NCI-H128 (cell line): ENCODE results near the gene SH3RF3.

Experiments
- DNase-seq: peaks from one replicate; lab custom pipeline; 2025; ENCODE audit not compliant: unreplicated experiment; lab: John Stamatoyannopoulos, UW

Gene SH3RF3

DNA sequence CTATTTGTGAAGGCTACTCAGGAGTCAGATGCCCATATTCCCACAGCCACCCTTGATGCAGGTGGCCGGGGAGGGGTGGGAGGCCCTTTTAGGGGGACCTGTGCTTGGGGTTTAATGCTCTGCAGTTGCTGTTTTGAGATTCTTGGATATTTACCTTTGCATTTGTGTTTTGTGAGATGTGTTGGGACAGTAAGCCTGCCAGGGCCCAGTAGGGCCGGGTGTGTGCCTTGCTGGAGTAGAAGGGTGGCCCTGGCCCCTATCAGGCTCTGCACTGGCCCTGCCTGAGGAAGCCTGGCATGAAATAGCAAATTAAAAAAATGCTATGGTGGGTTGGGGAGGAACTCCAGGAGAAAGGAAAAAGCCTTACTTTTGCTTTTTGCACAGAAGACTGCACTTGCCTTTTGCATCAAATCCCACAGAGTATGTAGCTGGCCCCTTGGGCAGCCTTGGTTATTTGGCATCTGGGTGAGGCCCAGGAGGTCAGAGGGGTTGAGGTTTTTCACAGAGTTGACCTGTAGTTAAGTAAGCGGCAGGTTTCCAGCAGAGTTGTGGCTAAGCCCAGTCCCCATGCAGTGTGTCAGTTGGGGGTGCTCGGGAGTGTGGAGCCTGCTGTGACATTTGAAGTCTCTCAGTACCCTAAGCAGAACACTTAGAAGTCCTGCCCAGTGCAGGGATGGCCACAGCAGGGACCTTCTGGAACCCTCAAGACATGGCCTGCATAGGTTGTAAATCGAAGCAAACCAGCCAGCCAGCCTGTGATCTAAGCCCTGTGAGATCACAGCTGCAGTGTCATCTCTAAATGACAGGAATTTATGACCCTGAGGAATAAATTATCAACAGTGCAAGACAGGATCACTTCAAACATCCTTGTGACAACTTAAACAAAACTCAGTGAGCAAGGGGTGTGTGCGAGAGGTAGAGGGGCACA, 68.8 kb downstream of the SH3RF3 start:
- DNase-seq, result no peak

DNA sequence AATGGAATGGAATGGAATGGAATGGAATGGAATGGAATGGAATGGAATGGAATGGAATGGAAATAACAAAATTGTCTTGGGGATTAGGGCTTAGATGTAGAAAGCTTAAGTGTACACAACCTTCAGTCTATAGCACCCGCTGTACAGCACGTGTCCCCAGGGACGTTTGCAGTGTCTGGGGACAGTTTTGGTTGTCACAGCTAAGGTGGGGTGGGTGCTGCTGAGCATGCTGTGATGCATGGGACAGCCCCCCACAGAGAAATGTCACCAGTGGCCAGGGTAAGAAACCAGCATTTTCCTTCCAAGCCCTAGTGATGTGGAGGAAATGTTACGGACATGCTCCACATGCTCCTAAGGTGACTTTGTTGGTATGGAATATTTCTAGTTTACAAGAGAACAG, 70.8 kb downstream of the SH3RF3 start:
- DNase-seq, result no peak

DNA sequence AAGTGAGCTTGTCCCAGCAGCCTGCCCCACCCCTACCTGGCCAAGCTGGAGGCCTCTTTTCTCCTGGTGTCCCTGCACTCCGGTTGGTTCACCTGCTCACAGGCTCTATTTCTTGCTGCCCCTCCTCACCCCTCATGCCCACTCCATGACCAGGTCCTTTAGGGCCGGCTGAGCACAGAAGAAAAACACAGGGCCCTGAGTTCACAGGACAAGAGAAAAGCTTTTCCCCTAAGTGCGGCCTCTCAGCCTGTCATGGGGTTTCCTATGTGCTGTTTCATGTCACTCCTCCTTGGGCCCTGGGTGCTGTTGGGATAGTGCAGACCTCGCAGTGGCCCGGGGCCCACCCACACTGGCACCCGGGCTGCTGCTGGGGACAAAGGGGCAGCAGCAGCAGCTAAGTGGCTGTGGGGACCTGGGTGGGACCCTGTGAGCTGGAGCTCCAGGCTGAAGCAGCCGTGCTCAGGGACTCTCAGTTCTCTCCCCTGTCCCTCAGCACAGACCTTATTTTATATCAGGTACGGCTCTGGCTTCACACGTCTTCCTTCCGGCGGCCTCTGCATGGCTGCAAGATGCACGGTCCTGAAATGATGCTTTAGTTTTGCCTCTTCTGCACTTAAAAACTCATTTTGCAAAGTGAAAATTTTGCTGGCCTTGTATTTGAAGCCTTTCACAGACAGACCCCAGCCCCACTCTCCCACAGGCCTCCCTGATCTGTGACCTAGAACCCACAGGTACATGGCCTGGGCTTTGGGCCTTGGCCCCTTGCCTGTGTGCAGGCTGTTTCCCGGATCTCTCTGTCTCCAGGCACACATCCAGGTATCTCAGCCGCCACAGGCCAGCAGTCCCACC, 71.8 kb downstream of the SH3RF3 start:
- DNase-seq, result no peak

DNA sequence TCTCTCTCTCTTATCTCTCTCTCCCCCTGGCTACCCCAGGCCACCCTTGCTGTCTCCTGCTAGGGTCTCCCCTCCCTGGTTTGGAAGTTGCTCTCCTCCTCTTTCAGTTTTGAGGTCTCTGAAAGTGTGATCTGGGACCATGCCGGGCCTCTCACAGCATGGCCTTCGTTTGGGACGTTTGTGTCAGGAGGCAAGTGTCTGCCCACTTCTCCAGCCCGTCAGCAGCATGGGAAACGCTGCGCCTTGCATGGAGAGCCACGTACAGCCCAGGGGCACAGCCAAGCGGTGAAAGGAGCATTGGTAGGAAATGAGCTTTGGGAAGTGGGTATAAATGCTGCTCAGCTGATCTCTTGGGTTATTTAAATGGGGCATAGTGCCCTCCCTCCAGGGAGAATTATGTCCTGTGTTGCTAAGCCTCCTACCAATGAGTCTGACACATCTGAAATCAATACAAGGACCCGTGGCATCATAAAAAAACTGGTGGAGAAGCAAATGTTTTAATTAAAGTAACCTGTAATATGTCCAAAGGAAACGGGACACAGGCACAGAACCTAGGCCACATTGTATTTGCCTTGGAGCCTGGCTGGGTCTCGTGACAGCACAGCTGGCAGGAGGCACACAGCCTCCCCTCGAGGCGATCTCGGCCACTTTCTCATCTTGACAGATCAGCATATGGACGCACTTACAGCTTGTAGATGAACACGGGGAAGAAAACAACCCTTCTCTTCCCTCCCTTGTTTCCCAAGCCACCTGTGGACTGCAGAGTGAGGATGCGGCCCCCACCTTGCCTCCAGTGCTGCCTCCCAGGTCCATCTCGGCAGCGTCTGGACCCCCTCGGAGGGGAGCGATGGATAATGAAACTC, 72.7 kb downstream of the SH3RF3 start:
- DNase-seq, result no peak

DNA sequence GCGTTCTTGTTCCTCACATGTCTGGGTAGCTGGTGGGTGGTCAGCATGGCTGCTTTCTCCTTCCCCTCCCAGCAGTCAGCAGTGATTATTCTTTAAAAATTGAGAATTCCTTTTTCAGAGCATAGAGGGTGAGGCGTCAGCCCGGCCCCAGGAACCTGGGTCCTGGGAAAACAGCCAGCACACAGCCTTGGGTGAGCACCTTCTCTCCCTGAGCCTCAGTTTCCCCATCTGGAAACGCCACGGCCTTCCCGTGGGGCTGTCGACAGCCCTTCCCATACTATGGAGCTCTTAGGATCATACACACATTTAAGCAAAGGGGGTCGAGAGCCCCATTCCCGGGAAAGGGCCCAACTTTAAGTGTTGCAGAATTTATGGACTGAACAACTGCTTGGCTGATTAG, 73.5 kb downstream of the SH3RF3 start:
- DNase-seq, result no peak

DNA sequence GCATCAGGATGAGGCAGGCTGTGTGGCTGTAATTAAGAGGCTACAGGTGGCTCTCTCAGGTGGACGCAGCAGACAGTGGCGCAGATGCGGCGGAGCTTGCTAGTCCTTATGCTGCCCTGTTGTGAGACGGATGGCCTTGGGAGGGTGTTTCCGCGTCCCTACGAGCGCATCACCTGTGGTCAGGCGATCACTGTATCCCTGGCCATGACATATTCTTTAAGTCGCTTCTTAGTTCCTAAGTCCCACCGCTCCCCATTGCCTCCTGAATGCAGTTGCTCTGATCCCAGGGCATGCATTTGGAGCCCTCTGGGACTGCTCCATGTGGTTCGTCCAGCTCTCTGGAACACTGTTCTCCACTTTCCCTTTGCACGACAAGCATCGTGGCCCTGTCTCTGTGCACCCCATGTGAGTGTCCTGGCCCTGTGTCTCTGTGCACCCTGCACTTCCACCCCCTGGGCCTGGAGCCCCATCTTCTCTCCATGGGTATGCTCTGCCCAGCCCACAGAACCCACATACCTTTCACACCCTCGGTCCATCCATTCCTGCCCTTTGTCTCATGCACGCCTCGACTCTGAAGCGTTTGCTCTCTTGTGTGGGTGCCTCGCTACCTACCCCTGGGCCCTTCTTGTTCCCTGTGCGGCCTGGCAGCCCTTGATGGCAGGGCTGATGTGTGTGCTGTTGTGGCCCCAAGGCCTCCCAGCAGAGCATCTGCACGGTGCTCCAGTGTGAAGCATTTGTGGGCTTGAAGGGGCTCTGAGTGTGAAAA, 74.4 kb downstream of the SH3RF3 start:
- DNase-seq, result no peak

DNA sequence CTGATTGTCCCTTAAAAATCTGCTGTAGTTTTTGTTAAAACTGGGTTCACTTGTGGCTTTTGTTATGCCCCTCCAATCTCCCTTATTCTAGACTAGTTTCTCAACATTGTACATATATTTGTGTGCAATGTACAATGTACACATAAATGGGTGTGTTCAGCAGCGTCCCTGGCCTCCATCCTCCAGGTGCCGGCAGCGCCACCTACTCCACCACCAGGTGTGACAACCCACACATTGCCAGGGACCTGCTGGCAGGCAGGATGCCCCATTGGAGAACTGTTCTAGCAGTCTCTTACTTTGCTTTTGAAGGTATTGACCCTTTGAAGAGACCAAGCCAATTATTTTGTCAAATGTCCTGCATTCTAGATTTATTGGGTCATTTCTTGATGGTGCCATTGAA, 75.4 kb downstream of the SH3RF3 start:
- no peak for DNase-seq

DNA sequence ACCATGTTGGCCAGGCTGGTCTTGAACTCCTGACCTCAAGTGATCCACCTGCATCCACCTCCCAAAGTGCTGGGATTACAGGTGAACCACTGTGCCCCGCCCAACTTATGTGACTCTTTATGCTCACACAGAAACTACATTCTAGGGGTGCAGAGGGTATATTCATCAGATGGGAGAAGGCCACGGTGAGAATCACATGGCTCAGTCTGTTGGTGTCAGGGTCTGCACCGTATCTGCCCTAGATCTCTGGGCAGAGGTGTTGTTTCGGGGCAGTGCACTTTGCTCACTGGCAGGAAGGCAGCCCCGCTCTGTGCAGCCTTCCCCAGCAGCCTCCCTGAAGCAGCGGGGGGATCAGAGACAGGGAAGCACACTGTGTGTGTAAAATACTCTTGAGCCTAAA, 76.4 kb downstream of the SH3RF3 start:
- no peak for DNase-seq

DNA sequence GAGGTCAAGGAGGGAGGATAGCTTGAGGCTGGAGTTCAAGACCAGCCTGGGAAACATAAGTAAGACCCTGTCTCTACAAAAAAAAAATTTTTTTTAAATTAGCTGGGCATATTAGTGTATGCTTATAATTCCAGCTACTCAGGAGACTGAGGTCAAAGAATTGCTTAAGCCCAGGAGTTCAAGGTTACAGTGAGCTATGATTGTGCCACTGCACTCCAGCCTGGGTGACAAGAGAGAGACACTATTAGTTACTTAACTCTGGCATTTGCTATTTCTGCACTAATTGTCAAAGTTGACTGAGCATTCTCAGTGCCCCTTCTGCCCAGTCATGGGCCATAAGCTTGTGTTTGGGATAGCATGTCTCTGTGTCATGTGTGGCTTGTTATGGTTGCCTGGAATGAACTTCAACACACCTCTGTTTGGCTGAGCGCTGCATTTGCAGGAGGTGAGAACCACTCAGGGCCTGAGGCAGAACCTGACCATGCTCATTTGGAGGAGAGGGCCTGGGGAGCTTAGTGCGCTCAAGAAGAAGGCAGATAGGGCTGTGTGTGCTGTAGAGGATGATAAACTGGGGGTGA, 77.7 kb downstream of the SH3RF3 start:
- DNase-seq, result no peak

DNA sequence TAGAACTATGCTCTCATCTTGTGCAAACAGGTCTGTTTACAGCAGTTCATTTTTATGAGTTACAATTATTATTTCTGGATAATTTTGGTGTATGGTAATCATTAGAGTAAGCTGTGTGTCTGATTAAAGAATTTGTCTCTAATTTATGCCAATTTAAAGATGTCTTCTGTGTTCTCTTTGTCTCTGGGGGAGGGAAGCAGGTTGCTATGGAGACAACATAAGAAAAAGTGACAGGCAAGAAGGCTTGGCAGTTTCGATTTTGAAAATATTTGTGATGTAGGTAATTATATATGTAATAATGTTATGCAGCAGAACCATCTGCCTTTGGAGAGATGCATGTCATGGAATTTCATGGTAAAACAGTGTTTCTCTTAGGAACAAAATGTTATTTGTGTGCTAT, 78.2 kb downstream of the SH3RF3 start:
- DNase-seq, result no peak

DNA sequence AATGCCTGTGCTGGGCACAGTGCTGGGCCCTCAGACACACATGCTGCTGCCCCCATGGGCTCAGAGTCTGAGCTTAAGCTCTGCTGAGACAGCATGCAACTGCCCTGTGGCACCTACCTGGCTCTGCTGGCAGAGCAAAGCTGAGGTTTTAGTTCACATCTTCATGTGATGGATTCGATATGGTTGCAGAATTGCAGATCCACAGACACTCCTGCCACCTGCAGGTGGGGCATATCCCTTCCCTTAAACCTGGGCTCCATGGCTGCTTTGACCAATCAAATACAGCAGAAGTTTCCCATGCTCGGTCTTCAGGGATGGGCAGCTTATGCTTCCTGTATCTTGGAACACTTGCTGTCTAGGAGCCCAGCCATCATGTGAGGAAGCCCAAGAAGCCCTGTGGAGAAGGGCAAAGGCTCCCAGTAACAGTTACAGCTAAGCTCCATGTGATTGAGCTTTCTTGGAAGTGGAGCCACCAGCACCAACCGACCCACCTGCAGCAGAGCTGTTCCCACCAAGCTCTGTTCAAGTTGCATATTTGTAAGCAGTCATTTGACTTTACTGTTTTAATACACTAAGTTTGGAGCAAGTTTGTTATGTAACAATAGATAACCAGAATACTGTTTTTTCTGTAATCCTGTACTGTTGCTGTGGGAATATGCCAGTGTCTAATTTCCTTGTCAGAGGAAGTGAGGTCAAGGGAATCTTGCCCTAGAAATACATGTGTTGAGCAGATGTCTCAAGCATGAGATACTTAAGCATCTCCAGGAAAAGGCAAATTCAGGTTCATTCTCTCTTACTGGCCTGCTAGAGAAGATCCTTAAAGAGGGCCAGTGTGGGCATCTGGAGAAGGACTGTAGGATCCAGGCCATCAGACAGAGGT, 79.3 kb downstream of the SH3RF3 start:
- no peak for DNase-seq

DNA sequence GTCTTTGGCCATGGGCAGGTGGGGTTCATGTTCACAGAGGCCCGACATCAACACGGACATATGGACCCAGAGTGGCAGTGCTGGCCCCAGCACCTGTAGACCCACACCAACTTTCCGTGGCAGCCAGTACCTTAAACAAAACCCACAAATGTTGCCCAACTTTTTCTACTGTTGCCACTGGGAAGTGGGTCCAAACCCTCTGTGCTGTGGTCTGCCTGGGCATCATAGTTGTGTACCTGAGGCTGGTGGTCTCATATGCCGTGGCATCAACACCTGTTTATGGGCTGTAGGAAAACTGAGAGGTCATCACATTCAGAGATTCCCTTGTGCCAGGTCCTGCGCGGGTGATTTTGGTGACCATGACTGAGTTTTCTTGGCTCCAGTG, 79.9 kb downstream of the SH3RF3 start:
- no peak for DNase-seq

DNA sequence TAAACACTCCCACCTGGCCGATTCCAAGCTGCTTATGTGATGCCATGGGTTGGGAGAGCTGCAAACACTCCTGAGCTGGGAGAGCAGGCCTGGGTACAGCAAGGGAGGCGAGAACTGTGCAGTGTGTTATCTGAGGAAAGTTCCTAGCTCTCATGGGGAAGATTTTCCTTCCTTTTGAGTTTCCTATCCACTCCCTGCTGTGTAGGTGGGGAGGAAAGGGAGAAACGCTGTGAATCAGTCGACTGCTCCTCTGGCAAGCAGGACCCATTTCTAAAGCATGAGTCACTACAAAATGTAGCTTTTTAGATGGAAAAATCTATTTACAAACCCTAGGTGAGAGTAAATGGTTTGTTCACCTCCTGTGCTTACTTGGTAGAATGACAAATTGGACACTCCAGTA, 80.4 kb downstream of the SH3RF3 start:
- no peak for DNase-seq

DNA sequence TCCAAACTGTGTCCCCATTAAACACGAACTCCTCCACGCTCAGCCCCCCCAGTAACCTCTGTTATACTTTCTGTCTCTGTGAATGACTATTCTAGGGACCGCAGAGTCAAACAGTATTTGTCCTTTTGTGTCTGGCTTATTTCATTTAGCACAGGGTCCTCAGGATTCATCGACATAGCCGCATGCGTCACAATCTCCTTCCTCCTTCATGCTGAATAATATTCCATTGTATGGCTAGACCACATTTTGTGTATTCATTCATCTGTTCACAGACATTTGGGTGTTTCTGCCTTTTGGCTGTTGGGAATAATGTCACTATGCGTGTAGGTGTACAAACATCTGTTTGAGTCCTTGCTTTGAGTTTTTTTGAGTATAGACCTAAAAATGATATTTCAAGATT, 80.9 kb downstream of the SH3RF3 start:
- DNase-seq, result no peak

DNA sequence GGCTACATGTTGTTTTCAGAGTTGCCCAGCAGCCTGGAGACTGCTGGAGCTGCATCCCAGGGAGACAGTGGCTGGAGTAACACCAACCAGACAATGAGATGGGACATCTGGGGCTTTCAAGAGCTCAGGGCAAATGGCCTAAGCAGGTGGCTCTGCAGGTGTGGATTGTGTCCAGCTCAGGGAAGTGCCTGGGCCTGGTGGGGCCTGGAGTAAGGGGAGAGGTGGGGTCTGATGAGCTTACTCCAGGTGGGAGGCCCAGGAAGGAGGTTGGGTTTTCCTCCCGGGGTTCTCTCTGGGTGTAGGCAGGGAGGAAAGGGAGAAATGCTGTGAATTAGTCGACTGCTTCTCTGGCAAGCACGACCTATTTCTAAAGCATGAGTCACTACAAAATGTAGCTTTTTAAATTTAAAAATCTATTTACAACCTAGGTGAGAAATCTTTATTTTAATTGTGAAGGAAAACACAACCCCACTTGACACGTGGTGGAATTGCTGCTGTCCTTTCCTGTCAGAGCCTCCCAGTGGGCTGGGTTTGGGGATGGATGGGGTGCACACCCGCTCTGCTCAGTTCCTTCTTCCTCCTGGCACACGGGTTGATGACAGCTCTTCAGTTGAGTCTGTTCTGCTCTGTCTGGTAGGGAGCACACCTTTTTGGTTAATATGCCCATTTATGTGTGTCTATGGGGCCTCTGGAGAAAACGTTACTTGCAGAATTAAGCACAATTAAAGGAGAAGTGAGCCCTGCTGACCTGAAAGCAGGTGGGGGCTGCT, 81.6 kb downstream of the SH3RF3 start:
- DNase-seq, result no peak

DNA sequence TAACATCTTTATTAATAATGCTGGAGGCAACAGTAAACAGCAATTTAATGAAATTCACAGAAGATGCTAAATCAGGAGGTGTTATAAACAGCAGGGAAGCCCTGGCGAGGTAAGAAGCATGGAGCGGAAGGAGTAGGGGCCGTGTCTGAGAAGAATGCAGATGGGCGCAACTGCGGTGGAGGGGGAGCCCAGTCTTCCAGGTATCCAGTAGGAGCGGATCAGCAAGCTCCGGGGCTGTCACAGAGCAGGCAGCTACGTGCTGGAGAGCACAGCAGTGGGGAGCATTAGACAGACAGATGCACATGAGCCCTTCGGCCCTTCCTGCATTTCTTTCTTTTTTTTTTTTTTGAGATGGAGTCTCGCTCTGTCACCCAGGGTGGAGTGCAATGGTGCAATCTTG, 82.3 kb downstream of the SH3RF3 start:
- no peak for DNase-seq

DNA sequence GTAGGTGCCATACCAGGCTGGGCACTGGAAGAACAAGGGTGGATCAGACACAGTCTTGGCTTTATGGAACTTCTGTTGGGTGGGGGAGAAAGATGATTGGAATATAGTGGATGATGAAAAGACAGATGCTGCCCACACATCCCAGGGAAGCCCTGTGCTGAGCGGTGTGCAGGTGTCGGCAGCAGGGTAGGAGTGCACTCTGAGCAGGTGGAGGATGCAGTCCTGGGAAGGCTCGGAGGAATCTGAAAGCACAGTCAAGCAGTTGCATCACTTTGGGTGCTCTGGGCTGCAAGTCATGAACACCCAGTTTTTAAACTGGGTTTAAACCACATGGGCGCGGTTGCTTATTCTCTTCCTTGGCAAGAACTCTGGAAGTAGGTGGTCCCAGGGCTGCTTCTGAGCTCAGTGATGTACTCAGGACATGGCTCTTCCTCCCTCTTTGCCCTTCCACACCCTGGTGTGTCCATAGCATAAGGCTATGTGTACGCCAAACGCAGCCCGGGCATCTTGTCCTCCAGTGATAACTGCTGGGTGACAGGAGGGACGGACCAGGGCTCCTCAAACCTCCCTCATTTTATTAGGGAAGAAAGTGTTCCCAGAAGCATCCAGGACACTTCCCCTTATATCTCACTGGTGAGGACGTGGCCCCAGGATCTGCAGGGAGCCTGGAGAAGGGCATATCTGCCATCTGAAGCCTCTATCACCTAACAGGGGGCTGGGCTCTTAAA, 84.0 kb downstream of the SH3RF3 start:
- no peak for DNase-seq
